Measurements from ENCODE around the gene USP40. TPM values are rescaled to one million over a fixed set of nuclear protein-coding genes. Genes with fewer than 3 reads are reported as not detected.

The USP40 gene
- total RNA-seq, 1 experiment from 2014 or later: 34.9 TPM

- no peak overlapping the region for H3K4me2 ChIP-seq (ENCODE audit: low read length)
- H3K79me2 ChIP-seq (ENCODE audit: insufficient read depth, low read length): peaks cover 19% of the 10 kb centered on the region; the same call in 1 of the 2 replicates
- H3K27me3 ChIP-seq (ENCODE audit: insufficient read depth, low read length): no peaks in the 10 kb centered on the region
- no peak overlapping the region for H3K4me3 ChIP-seq (replicated peaks in 1 of 2; ENCODE audit: low read depth in 1 of 2, low read length in 2 of 2)
- no peak for DNase-seq (ENCODE audit: low read depth, low spot score)
- RAD21 ChIA-PET (ENCODE audit: low non-redundant PET in 1 of 2, low total read pairs in 2 of 2, uncharacterized antibody in 2 of 2, unreplicated experiment in 2 of 2): no interaction called here
- H3K27ac ChIP-seq (ENCODE audit: low read depth, low read length): no peak overlapping the region
- no peak for TF ChIP-seq RAD21 (IDR thresholded peaks at IDR 0.05; ENCODE audit: low read depth)
- no peak for TF ChIP-seq CTCF (IDR thresholded peaks at IDR 0.05 in 2 of 3, conservative IDR thresholded peaks at IDR 0.05 in 1 of 3; ENCODE audit: borderline replicate concordance in 1 of 3, insufficient read depth in 1 of 3, low read depth in 2 of 3, low read length in 2 of 3)
- TF ChIP-seq SP1 (IDR thresholded peaks at IDR 0.05; ENCODE audit: low read depth): no peak
- H3K4me1 ChIP-seq (ENCODE audit: control insufficient read depth in 1 of 2, insufficient read depth in 2 of 2, low read length in 2 of 2): no peaks in the 10 kb centered on the region
- 0 out of 2 replicates have a peak, but pooled peaks cover 6% of the 10 kb centered on the region for H4K20me1 ChIP-seq (ENCODE audit: insufficient read depth)
- no TSS peak for BruUV-seq (replicated peaks)
- intact Hi-C loops (cut with micrococcal nuclease): loop anchor here (10.0 kb wide), 2 partner anchors 156 to 836 kb away; no protein-coding TSS in a partner anchor
- no peak for ATAC-seq
- no peaks in the 10 kb centered on the region for H3K9me2 ChIP-seq (ENCODE audit: insufficient read depth)
- H3K9ac ChIP-seq (ENCODE audit: low read length): no peak overlapping the region
- CTCF ChIA-PET: no interaction called here
- POLR2A ChIA-PET: no interaction called here
- H3K36me3 ChIP-seq (ENCODE audit: control insufficient read depth in 1 of 2, insufficient read depth in 2 of 2, low read length in 2 of 2): peaks cover 13 to 26% of the 10 kb centered on the region in 2 experiments; a peak in 3 of 4 replicates
- no peak overlapping the region for H2AFZ ChIP-seq (ENCODE audit: low read depth, low read length, poor library complexity, severe bottlenecking)
- H3K9me3 ChIP-seq (ENCODE audit: control insufficient read depth in 1 of 2, insufficient read depth in 1 of 2, low read depth in 1 of 2, low read length in 2 of 2): no peaks in the 10 kb centered on the region
Measured at GRCh38 chr2:233440314-233440713, 126.3 kb downstream of the USP40 start.

GRCh38 chr2:233439191-233439590, 127.4 kb downstream of the USP40 start:
- Histone ChIP-seq H3K27ac (ENCODE audit: low read depth, low read length) (no peak overlapping the region), H3K9me3 (ENCODE audit: control insufficient read depth in 1 of 2, insufficient read depth in 1 of 2, low read depth in 1 of 2, low read length in 2 of 2) (no peaks in the 10 kb centered on the region), H4K20me1 (ENCODE audit: insufficient read depth) (0 out of 2 replicates have a peak, but pooled peaks cover 6% of the 10 kb centered on the region), H3K4me3 (replicated peaks in 1 of 2; ENCODE audit: low read depth in 1 of 2, low read length in 2 of 2) (no peak overlapping the region), H2AFZ (ENCODE audit: low read depth, low read length, poor library complexity, severe bottlenecking) (no peak overlapping the region), H3K9me2 (ENCODE audit: insufficient read depth) (no peaks in the 10 kb centered on the region), H3K36me3 (ENCODE audit: control insufficient read depth in 1 of 2, insufficient read depth in 2 of 2, low read length in 2 of 2) (peaks cover 13 to 26% of the 10 kb centered on the region in 2 experiments; a peak in 3 of 4 replicates), H3K27me3 (ENCODE audit: insufficient read depth, low read length) (no peaks in the 10 kb centered on the region), H3K9ac (ENCODE audit: low read length) (no peak overlapping the region), H3K79me2 (ENCODE audit: insufficient read depth, low read length) (peaks cover 23% of the 10 kb centered on the region; the same call in 1 of the 2 replicates), H3K4me2 (ENCODE audit: low read length) (no peak overlapping the region), H3K4me1 (ENCODE audit: control insufficient read depth in 1 of 2, insufficient read depth in 2 of 2, low read length in 2 of 2) (no peaks in the 10 kb centered on the region)
- DNase-seq (ENCODE audit: low read depth, low spot score): no peak
- TF ChIP-seq ELF1 (IDR thresholded peaks at IDR 0.05; ENCODE audit: borderline replicate concordance, low read depth) (no peak), POLR2A (IDR thresholded peaks at IDR 0.05; ENCODE audit: borderline replicate concordance, extremely low read depth, insufficient read depth, insufficient read length) (no peak), RAD21 (IDR thresholded peaks at IDR 0.05; ENCODE audit: low read depth) (no peak), EZH2 (IDR thresholded peaks at IDR 0.05) (no peak), YY1 (IDR thresholded peaks at IDR 0.05; ENCODE audit: extremely low read depth, insufficient replicate concordance, low read depth, low read length) (no peak), EZH2phosphoT487 (IDR thresholded peaks at IDR 0.05; ENCODE audit: borderline replicate concordance) (no peak), JUND (IDR thresholded peaks at IDR 0.05) (no peak), EGR1 (IDR thresholded peaks at IDR 0.05; ENCODE audit: low read depth) (no peak), ZNF274 (IDR thresholded peaks at IDR 0.05; ENCODE audit: low read depth, low read length) (no peak), SRF (IDR thresholded peaks at IDR 0.05; ENCODE audit: low read depth) (no peak), ATF3 (IDR thresholded peaks at IDR 0.05) (no peak), SP1 (IDR thresholded peaks at IDR 0.05; ENCODE audit: low read depth) (no peak)
- no TSS peak for BruUV-seq (replicated peaks)
- no peak for ATAC-seq
- intact Hi-C loops (cut with micrococcal nuclease): no loop called here
- ChIA-PET POLR2A (no interaction called here), CTCF (interaction anchor here (0.9 kb wide), 1 partner anchor 18 kb away, joined by 3 read pairs; no protein-coding TSS in a partner anchor), RAD21 (ENCODE audit: low non-redundant PET in 1 of 2, low total read pairs in 2 of 2, uncharacterized antibody in 2 of 2, unreplicated experiment in 2 of 2) (no interaction called here)

All from HCT116 (cell line).